Tibial nerve (tissue), 4 donors: ENCODE results near the gene TP53. TPM values are rescaled to one million over a fixed set of nuclear protein-coding genes. Genes with fewer than 3 reads are reported as not detected.
A peak's percentile ranks its signal among the peaks of the same experiment; 100 is the strongest.
"Not testable (repeated sequence)": the region's sequence is repeated elsewhere in the genome, so short reads cannot be mapped to it uniquely, and the experiment has no call there.

ENCODE experiments used
- DNase-seq, 2 donors: peaks; one replicate each; pipeline ENCODE4 v3.0.0-alpha.2; 2019; ENCODE audit warnings: low spot score in 2 of 2
- H3K27ac ChIP-seq, 4 donors: fragments of 200-600 bp; sonication (generic) in 3 of 4; one replicate each; pipeline ENCODE4 v1.5.1; 2017 to 2019; ENCODE audit warnings: mild to moderate bottlenecking in 1 of 4
- H3K27me3 ChIP-seq, 2 donors: fragments of 200-600 bp; sonication (generic) in 1 of 2; one replicate each; pipeline versions ENCODE4 v1.5.1 to v1.6.0; 2017 to 2019
- H3K36me3 ChIP-seq, 3 donors: fragments of 200-600 bp; sonication (generic); one replicate each; pipeline ENCODE4 v1.5.1; 2018 to 2019
- H3K4me1 ChIP-seq, 4 donors: fragments of 200-600 bp; sonication (generic) in 3 of 4; one replicate each; pipeline ENCODE4 v1.5.1; 2017 to 2019
- H3K4me3 ChIP-seq, 4 donors: fragments of 200-600 bp; sonication (generic) in 3 of 4; one replicate each; pipeline ENCODE4 v1.5.1; 2017 to 2019; ENCODE audit warnings: mild to moderate bottlenecking in 1 of 4, moderate library complexity in 1 of 4
- H3K9me3 ChIP-seq, 4 donors: fragments of 200-600 bp; sonication (generic) in 3 of 4; one replicate each; pipeline ENCODE4 v1.5.1; 2017 to 2019
- EP300 ChIP-seq, 2 donors: sonication (generic); formaldehyde crosslinking; IDR thresholded peaks; one replicate each; pipeline ENCODE4 v1.6.1; 2017; ENCODE audit warnings: antibody characterized with exemption in 2 of 2, mild to moderate bottlenecking in 1 of 2
- POLR2A ChIP-seq, 2 donors: fragments of 450-650 bp; IDR thresholded peaks; one replicate each; pipeline ENCODE4 v1.6.1; 2017; ENCODE audit warnings: antibody characterized with exemption in 2 of 2, mild to moderate bottlenecking in 2 of 2, moderate library complexity in 2 of 2
- WGBS, 2 donors: methylation state at CpG; one replicate each; pipeline ENCODE4 v1.1.5; 2018; 5-methylcytosine and 5-hydroxymethylcytosine counted together
- total RNA-seq, 4 donors: library from RNA; depleted of rRNA; stranded (reverse); fragments of >200 nt; gene quantifications; one replicate each; pipeline ENCODE4 v1.1.0, GENCODE V29; 2016
- TF ChIP-seq, protein P1 (sequence below), 5 experiments: fragments of 200-600 bp in 3 of 5; fragments of 450-650 bp in 2 of 5; sonication (generic) in 3 of 5; IDR thresholded peaks; one replicate each; pipeline ENCODE4 v1.5.1; 2016 to 2019; ENCODE audit warnings: antibody characterized with exemption in 5 of 5, mild to moderate bottlenecking in 3 of 5, moderate library complexity in 2 of 5

Gene TP53
- total RNA-seq, 4 donors from 2014 or later, result 26.7 to 32.1 (median 30.0) TPM

DNA sequence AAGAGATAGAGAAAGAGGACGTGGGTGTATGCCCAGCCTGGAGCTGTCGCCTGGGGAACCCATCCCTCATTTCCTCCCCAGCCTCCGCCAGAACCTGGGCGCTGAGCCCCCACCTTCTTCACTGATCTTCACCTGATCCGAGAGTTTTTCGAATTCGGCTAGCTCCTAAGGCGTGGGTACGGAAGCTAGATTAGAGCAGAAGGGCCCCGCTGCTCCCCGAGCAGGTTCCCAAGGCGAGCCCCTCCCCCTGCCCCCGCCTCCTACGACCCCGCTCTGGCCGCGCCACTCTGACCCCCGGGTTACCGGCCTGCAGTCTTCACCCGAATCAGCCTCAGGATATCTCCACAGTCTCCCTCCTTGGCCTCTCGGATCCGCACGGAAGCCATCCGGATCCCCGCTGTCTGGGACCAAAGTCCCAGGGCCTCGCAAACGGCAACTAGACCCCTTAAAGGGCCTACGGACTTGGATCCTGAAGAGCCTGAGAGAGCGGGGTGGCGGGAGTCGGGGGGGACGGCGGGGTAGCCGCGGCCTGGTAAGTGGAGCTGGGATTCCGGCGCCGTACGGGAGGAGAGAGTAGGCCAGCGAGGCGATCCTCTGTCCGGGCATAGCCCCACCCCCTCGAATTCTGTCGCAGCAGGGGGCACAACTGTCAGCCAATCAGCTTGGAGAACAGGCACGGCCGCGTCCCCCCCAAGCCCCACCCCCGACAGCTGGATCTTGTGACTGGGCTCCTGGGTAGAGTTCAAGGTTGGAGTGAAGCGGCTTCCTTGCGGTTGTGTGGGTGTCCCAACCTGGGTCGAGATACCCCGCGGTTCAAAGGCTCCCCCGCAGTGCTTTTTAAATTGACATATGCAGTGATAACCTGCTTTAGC, 59.8 kb downstream of the TP53 start, which contains the start of gene SAT2:
TSS of gene SAT2 (minus strand) at position 572 of the 872 bp plus-strand sequence. CDS start at position 386, 186 bp downstream.
- Histone ChIP-seq H3K4me3 (peak within 1 kb of the TSS; percentile 70 to 88 (median 82)), H3K36me3 (peaks cover 0 to 14% (median 0%) of the 10 kb centered on the region in 3 donors), H3K9me3 (no peaks in the 10 kb centered on the region), H3K27ac (peak within 1 kb of the TSS; percentile 81 to 98 (median 96)), H3K4me1 (peaks cover 0 to 16% (median 6%) of the 10 kb centered on the region in 4 donors), H3K27me3 (no peaks in the 10 kb centered on the region)
- WGBS, 2 donors, result 1% methylated on average over 39 to 54 of the region's 54 CpGs
- peak; percentile 91 to 94 for DNase-seq
- peak; percentile 12 to 91 for TF ChIP-seq EP300 (IDR thresholded peaks at IDR 0.05)
- TF ChIP-seq, protein P1, sequence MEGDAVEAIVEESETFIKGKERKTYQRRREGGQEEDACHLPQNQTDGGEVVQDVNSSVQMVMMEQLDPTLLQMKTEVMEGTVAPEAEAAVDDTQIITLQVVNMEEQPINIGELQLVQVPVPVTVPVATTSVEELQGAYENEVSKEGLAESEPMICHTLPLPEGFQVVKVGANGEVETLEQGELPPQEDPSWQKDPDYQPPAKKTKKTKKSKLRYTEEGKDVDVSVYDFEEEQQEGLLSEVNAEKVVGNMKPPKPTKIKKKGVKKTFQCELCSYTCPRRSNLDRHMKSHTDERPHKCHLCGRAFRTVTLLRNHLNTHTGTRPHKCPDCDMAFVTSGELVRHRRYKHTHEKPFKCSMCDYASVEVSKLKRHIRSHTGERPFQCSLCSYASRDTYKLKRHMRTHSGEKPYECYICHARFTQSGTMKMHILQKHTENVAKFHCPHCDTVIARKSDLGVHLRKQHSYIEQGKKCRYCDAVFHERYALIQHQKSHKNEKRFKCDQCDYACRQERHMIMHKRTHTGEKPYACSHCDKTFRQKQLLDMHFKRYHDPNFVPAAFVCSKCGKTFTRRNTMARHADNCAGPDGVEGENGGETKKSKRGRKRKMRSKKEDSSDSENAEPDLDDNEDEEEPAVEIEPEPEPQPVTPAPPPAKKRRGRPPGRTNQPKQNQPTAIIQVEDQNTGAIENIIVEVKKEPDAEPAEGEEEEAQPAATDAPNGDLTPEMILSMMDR (IDR thresholded peaks at IDR 0.05), result peak in 2 of 5 experiments; percentile 20 to 22
- TF ChIP-seq POLR2A (IDR thresholded peaks at IDR 0.05), result peak; percentile 74 to 92

DNA sequence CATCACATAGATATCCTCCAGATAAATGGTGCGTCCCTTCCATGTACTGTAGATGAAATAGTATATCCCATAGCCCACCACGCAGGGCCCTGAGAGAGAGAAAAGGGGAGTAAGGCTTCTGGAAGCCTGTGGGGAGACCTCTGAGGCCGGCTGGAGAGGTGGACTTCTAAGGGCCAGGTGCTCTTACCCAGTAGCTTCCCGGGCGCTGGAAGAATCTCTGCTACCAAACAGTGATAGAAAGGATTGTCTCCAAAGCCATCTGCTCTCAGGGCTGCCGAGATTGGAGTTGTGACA, 60.4 kb downstream of the TP53 start:
- Histone ChIP-seq H3K4me3 (peak overlapping the region; percentile 70 to 88 (median 82)), H3K27ac (peak overlapping the region; percentile 81 to 98 (median 96)), H3K27me3 (no peaks in the 10 kb centered on the region), H3K4me1 (peaks cover 0 to 16% (median 6%) of the 10 kb centered on the region in 4 donors), H3K9me3 (no peaks in the 10 kb centered on the region), H3K36me3 (peaks cover 0 to 14% (median 0%) of the 10 kb centered on the region in 3 donors)
- WGBS, 2 donors, result 15 to 22% methylated on average over 6 of the region's 6 CpGs
- DNase-seq, result no peak
- TF ChIP-seq EP300 (IDR thresholded peaks at IDR 0.05) (no peak), POLR2A (IDR thresholded peaks at IDR 0.05) (no peak)
- TF ChIP-seq, protein P1 (IDR thresholded peaks at IDR 0.05), result no peak

GRCh38 chr17:7626307-7626706, 61.0 kb downstream of the TP53 start:
- no peaks in the 10 kb centered on the region for H3K27me3 ChIP-seq
- peak overlapping the region in 2 of 4 donors; percentile 82 to 83 for H3K4me3 ChIP-seq
- H3K27ac ChIP-seq, result peak overlapping the region in 3 of 4 donors; percentile 95 to 98 (median 97)
- peaks cover 0 to 14% (median 0%) of the 10 kb centered on the region in 3 donors for H3K36me3 ChIP-seq
- no peak for DNase-seq
- H3K4me1 ChIP-seq, result peaks cover 0 to 16% (median 6%) of the 10 kb centered on the region in 4 donors
- WGBS, 2 donors, result 80 to 81% methylated on average over 7 of the region's 7 CpGs
- H3K9me3 ChIP-seq, result no peaks in the 10 kb centered on the region
- TF ChIP-seq POLR2A (IDR thresholded peaks at IDR 0.05), result no peak
- TF ChIP-seq, protein P1 (IDR thresholded peaks at IDR 0.05), result no peak
- TF ChIP-seq EP300 (IDR thresholded peaks at IDR 0.05), result no peak

DNA sequence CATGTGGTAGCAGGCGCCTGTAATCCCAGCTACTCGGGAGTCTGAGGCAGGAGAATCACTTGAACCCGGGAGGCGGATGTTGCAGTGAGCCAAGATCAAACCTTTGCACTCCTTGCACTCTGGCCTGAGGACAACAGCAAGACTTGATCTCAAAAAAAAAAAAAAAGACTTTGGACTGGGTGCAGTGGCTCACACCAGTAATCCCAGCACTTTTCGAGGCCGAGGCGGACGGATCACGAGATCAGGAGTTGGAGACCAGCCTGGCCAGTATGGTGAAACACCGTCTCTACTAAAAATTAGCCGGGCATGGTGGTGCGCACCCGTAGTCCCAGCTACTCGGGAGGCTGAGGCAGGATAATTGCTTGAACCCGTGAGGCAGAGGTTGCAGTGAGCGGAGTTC, 61.5 kb downstream of the TP53 start:
- H3K9me3 ChIP-seq, H3K27ac ChIP-seq, H3K27me3 ChIP-seq, DNase-seq, H3K4me3 ChIP-seq: not testable (repeated sequence)
- Histone ChIP-seq H3K36me3 (peaks cover 0 to 14% (median 0%) of the 10 kb centered on the region in 3 donors), H3K4me1 (peaks cover 0 to 16% (median 6%) of the 10 kb centered on the region in 4 donors)
- 94 to 96% methylated on average over 16 of the region's 16 CpGs for WGBS, 2 donors

DNA sequence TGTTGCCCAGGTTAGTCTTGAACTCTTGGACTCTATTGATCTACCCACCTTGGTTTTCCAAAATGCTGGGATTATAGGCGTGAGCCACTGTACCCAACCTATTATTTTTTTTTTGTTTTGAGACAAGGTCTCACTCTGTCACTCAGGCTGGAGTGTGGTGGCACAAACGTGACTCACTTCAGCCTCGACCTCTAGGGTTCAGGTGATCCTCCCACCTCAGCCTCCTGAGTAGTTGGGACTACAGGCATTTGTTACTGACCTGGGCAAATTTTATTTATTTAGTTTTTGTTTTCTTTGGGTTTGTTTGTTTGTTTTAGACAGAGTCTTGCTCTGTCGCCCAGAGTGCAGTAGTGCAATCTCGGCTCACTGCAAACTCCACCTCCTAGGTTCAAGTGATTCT, 63.6 kb downstream of the TP53 start:
- Histone ChIP-seq H3K9me3 (no peaks in the 10 kb centered on the region), H3K4me1 (peaks cover 0 to 16% (median 6%) of the 10 kb centered on the region in 4 donors), H3K27me3 (no peaks in the 10 kb centered on the region), H3K27ac (no peak overlapping the region), H3K4me3 (no peak overlapping the region), H3K36me3 (peaks cover 0 to 14% (median 0%) of the 10 kb centered on the region in 3 donors)
- WGBS, 2 donors, result 85 to 87% methylated on average over 5 of the region's 5 CpGs
- DNase-seq, result no peak
- TF ChIP-seq, protein P1 (IDR thresholded peaks at IDR 0.05), result no peak
- TF ChIP-seq EP300 (IDR thresholded peaks at IDR 0.05), result no peak
- TF ChIP-seq POLR2A (IDR thresholded peaks at IDR 0.05), result no peak
